Stimulated activated naive CD8-positive, alpha-beta T cell treated with anti-CD3 and anti-CD28 coated beads, Interleukin-15, amount 100 ng/mL, for 72 hours (primary cell): ENCODE results near the gene CHML.

Experiments used
- ATAC-seq: fragments of 150-1000 bp; cut with Tn5 transposase; 2 replicates; pipeline ENCODE4 v1.10.0; 2021; ENCODE audit warnings: mild to moderate bottlenecking, moderate library complexity
- DNase-seq, 2 donors: peaks; one replicate each; pipeline ENCODE4 v3.0.0; 2021 to 2022
- H3K27ac Mint-ChIP-seq, 2 donors: one replicate each; pipeline ENCODE4 v1.8.0; 2022; ENCODE audit warnings: mild to moderate bottlenecking in 2 of 2, mixed read lengths in 2 of 2, moderate library complexity in 2 of 2
- H3K27me3 Mint-ChIP-seq: one replicate; pipeline ENCODE4 v1.8.0; 2022; ENCODE audit warnings: mixed read lengths
- H3K4me1 Mint-ChIP-seq: one replicate; pipeline ENCODE4 v1.8.0; 2022; ENCODE audit warnings: mild to moderate bottlenecking, mixed read lengths
- H3K4me3 Mint-ChIP-seq, 2 donors: one replicate each; pipeline ENCODE4 v1.8.0; 2022; ENCODE audit warnings: mild to moderate bottlenecking in 2 of 2, mixed read lengths in 2 of 2, moderate library complexity in 1 of 2
- H3K9me3 Mint-ChIP-seq, 2 donors: one replicate each; pipeline ENCODE4 v1.8.0; 2022; ENCODE audit warnings: mixed read lengths in 2 of 2

Gene CHML

GRCh38 chr1:241592273-241592958 is 47.8 kb downstream of the CHML start:
- no peaks in the 10 kb centered on the region for H3K9me3 Mint-ChIP-seq
- ATAC-seq (peak; percentile 99), DNase-seq (no peak)
- peak overlapping the region in 1 of 2 donors; percentile 21 for H3K4me3 Mint-ChIP-seq
- H3K27me3 Mint-ChIP-seq, result no peaks in the 10 kb centered on the region
- peaks cover 23% of the 10 kb centered on the region for H3K4me1 Mint-ChIP-seq
- H3K27ac Mint-ChIP-seq, result peak overlapping the region in 1 of 2 donors; percentile 66

DNA sequence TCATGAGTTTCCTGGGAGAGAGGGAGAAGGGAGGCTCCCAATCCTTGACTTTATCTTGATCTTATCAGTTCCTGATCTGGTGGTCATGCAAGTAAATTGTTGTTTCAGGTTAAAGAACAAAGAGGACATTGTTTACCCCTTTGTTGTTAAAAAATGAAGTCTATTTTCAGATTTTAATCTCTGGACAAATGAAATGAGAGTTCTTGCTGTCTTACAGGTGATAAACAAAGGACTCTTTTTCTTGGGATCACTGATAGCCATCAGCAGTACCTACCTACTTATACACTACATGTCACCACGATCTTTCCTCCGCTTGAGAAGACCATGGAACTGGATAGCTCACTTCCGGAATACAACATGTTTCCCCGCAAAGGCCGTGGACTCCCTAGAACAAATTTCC is 48.4 kb downstream of the CHML start:
- DNase-seq, result no peak
- Mint-ChIP-seq H3K27me3 (no peaks in the 10 kb centered on the region), H3K9me3 (no peaks in the 10 kb centered on the region), H3K4me1 (peaks cover 23% of the 10 kb centered on the region), H3K4me3 (peak overlapping the region in 1 of 2 donors; percentile 21), H3K27ac (peak overlapping the region; percentile 50 to 63)
- ATAC-seq, result no peak

DNA sequence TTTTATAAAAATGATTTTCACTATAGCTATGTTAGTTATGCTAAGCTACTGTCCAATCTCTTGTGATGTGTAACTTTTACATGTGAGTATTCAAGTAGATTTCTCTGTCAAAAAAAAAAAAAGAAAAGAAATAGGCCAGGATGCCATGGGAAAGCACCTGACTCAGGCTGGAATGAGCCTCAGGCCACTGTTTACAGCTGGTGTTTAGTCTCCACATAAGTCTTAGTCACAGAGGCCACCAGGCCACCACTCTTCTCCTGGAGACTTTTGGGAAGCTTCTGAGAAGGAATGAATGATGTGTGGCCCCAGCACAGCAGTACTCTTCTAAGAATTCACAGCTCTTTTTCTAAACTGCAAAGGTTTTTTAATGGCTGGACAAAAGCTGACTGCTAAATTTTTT is 48.9 kb downstream of the CHML start:
- Mint-ChIP-seq H3K27ac (peak overlapping the region in 1 of 2 donors; percentile 50), H3K4me3 (no peak overlapping the region), H3K27me3 (no peaks in the 10 kb centered on the region), H3K4me1 (peaks cover 23% of the 10 kb centered on the region), H3K9me3 (no peaks in the 10 kb centered on the region)
- ATAC-seq (no peak), DNase-seq (no peak)

DNA sequence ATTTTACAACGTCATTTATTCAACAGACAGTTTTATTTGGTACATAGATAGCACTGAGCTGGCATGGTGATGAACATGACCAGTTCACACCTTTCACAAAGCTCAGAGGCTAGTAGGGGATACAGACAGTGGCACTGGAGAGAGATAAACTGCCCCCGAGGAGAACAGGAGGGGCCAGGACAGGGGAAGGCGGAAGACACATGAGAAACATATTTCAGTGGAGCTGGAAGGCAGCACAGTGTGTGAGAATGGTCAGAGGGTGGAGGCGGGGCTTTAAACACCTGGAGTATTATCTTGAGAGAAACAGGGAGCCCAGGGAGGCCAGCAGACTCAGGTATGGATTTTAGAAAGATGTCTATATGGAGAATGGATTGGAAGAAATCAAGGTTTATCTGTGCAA is 49.5 kb downstream of the CHML start:
- ATAC-seq, result no peak

More for the DNA sequence above, 49.5 kb downstream of the CHML start:
- DNase-seq, result no peak
- Mint-ChIP-seq H3K9me3 (no peaks in the 10 kb centered on the region), H3K27me3 (no peaks in the 10 kb centered on the region), H3K4me3 (no peak overlapping the region), H3K4me1 (peaks cover 23% of the 10 kb centered on the region), H3K27ac (peak overlapping the region in 1 of 2 donors; percentile 23)
